Hepatocyte (in vitro differentiated cells): Measurements from ENCODE around the gene FOXO3. TPM values are rescaled to one million over a fixed set of nuclear protein-coding genes. Genes with fewer than 3 reads are reported as not detected.

Experiments used
- DNase-seq: peaks from one replicate; pipeline ENCODE4 v3.0.0-alpha.2; 2016; ENCODE audit warnings: low spot score
- H2AFZ ChIP-seq: fragments of 200-600 bp; sonication (generic); 2 replicates; pipeline ENCODE4 v1.6.0; 2016; ENCODE audit warnings: antibody characterized with exemption, mild to moderate bottlenecking
- H3K27ac ChIP-seq: fragments of 200-600 bp; sonication (generic); 2 replicates; pipeline ENCODE4 v1.5.1; 2016; ENCODE audit warnings: mild to moderate bottlenecking
- H3K27me3 ChIP-seq: fragments of 200-600 bp; sonication (generic); 2 replicates; pipeline ENCODE4 v1.6.1; 2016
- H3K36me3 ChIP-seq: fragments of 200-600 bp; sonication (generic); replicated peaks from 2 replicates; pipeline ENCODE4 v1.5.1; 2016; ENCODE audit warnings: low read depth; ENCODE audit not compliant: insufficient read depth
- H3K4me1 ChIP-seq: fragments of 200-600 bp; sonication (generic); 2 replicates; pipeline ENCODE4 v1.5.1; 2016; ENCODE audit warnings: mild to moderate bottlenecking, moderate library complexity; ENCODE audit not compliant: insufficient read depth
- H3K4me2 ChIP-seq: fragments of 200-600 bp; sonication (generic); 2 replicates; pipeline ENCODE4 v1.6.0; 2016
- H3K4me3 ChIP-seq: fragments of 200-600 bp; sonication (generic); 2 replicates; pipeline ENCODE4 v1.5.1; 2016; ENCODE audit warnings: mild to moderate bottlenecking
- H3K79me2 ChIP-seq: fragments of 200-600 bp; sonication (generic); 2 replicates; pipeline ENCODE4 v1.6.0; 2017; ENCODE audit warnings: mild to moderate bottlenecking
- H3K9me2 ChIP-seq: fragments of 200-600 bp; sonication (generic); replicated peaks from 2 replicates; pipeline ENCODE4 v1.6.0; 2017; ENCODE audit warnings: mild to moderate bottlenecking; ENCODE audit not compliant: insufficient read depth
- H3K9me3 ChIP-seq: fragments of 200-600 bp; sonication (generic); 2 replicates; pipeline ENCODE4 v1.5.1; 2016; ENCODE audit warnings: low read depth, mild to moderate bottlenecking
- H4K20me1 ChIP-seq: fragments of 200-600 bp; sonication (generic); 2 replicates; pipeline ENCODE4 v1.6.0; 2016; ENCODE audit warnings: mild to moderate bottlenecking; ENCODE audit not compliant: insufficient read depth, poor library complexity, severe bottlenecking
- EZH2 ChIP-seq: fragments of 200-600 bp; sonication (generic); IDR thresholded peaks from 2 replicates; pipeline ENCODE4 v1.6.1; 2016; ENCODE audit warnings: antibody characterized with exemption, mild to moderate bottlenecking, borderline replicate concordance
- EZH2phosphoT487 ChIP-seq: fragments of 200-600 bp; sonication (generic); IDR thresholded peaks from one replicate; pipeline ENCODE4 v1.6.1; 2018; ENCODE audit warnings: antibody characterized with exemption, mild to moderate bottlenecking, low read depth, moderate library complexity; ENCODE audit not compliant: unreplicated experiment, severe bottlenecking
- WGBS: methylation state at CpG from one replicate; pipeline ENCODE4 v1.1.6; 2016; ENCODE audit warnings: low lambda C conversion rate; ENCODE audit errors: missing lambda C conversion rate; 5-methylcytosine and 5-hydroxymethylcytosine counted together
- polyA plus RNA-seq: library from polyadenylated mRNA; unstranded; fragments of >200 nt; fragmentation: Nextera tagmentation; extraction: Ambion mirVana; gene quantifications from 2 replicates; pipeline ENCODE4 v1.2.1, GENCODE V29; 2016
- total RNA-seq: library from RNA; depleted of rRNA; stranded (reverse); fragments of >200 nt; gene quantifications from 2 replicates; pipeline ENCODE4 v1.2.3, GENCODE V29; 2014
- TF ChIP-seq, protein P1 (sequence below): fragments of 200-600 bp; sonication (generic); IDR thresholded peaks from 2 replicates; pipeline ENCODE4 v1.5.1; 2016; ENCODE audit warnings: antibody characterized with exemption, mild to moderate bottlenecking; ENCODE audit not compliant: poor library complexity

FOXO3 gene
- total and polyA plus RNA-seq, 2 experiments from 2014 or later, result 44.6 to 54.9 TPM

GRCh38 chr6:108575905-108576494, 15.3 kb downstream of the FOXO3 start:
- DNase-seq, result no peak
- no peak overlapping the region for H2AFZ ChIP-seq
- H3K4me1 ChIP-seq, result peaks cover 42% of the 10 kb centered on the region
- 69% methylated on average over 2 of the region's 2 CpGs for WGBS
- peak overlapping the region; percentile 18 for H3K27ac ChIP-seq
- peak overlapping the region; percentile 22 for H3K4me2 ChIP-seq
- no peak overlapping the region for H3K4me3 ChIP-seq
- peaks cover 82% of the 10 kb centered on the region for H4K20me1 ChIP-seq
- peaks cover 100% of the 10 kb centered on the region for H3K79me2 ChIP-seq
- no peaks in the 10 kb centered on the region for H3K27me3 ChIP-seq
- H3K9me3 ChIP-seq, result no peaks in the 10 kb centered on the region
- H3K36me3 ChIP-seq, result no peaks in the 10 kb centered on the region
- TF ChIP-seq, protein P1, sequence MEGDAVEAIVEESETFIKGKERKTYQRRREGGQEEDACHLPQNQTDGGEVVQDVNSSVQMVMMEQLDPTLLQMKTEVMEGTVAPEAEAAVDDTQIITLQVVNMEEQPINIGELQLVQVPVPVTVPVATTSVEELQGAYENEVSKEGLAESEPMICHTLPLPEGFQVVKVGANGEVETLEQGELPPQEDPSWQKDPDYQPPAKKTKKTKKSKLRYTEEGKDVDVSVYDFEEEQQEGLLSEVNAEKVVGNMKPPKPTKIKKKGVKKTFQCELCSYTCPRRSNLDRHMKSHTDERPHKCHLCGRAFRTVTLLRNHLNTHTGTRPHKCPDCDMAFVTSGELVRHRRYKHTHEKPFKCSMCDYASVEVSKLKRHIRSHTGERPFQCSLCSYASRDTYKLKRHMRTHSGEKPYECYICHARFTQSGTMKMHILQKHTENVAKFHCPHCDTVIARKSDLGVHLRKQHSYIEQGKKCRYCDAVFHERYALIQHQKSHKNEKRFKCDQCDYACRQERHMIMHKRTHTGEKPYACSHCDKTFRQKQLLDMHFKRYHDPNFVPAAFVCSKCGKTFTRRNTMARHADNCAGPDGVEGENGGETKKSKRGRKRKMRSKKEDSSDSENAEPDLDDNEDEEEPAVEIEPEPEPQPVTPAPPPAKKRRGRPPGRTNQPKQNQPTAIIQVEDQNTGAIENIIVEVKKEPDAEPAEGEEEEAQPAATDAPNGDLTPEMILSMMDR, result no peak
- TF ChIP-seq EZH2phosphoT487, result no peak
- TF ChIP-seq EZH2, result no peak
- no peaks in the 10 kb centered on the region for H3K9me2 ChIP-seq

DNA sequence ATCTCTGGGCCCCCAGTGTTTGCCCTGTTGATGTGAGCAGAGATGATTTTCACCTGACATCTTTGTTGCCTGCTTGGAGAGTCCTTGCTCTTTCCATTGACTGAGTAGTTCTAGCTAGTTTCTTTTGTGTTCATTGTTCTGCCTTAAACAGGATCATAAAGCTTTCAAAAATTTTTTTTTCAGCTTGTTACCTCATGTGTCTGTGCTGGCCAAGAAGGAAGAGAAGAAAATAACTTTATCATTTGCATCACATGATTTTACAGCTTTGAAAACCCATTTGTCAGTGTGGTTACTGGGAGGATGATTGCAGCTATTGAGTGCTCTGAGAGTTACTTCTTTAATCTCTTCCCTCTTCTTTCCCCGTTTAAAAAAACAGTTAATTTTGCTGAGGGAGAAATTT, 16.0 kb downstream of the FOXO3 start:
- no peak overlapping the region for H3K27ac ChIP-seq
- peaks cover 78% of the 10 kb centered on the region for H4K20me1 ChIP-seq
- TF ChIP-seq EZH2, result no peak
- no peak for TF ChIP-seq EZH2phosphoT487
- TF ChIP-seq, protein P1, result no peak

DNA sequence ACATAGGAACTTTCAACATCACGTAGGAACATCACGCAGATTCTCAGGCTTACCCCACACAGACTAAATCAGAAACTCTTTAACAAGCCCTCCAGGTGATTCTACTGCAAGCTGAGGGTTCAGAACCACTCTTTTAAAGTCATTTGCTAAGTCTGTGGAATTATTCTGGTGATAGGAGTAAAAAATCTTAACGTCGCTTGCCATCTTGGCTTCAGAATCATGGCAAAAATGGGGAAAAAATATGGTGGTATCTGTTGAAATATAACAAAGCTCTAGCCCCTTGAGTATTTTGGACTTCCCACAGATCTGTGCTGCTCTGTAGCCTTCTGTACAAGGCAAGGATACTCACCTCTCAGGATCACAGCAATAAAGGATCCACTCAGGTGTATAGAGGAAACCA, 17.4 kb downstream of the FOXO3 start:
- TF ChIP-seq, protein P1, result no peak
- TF ChIP-seq EZH2phosphoT487 (no peak), EZH2 (no peak)
- 93% methylated on average over 4 of the region's 4 CpGs for WGBS
- H2AFZ ChIP-seq, result no peak overlapping the region
- H3K36me3 ChIP-seq, result no peaks in the 10 kb centered on the region
- no peaks in the 10 kb centered on the region for H3K9me3 ChIP-seq
- H3K27me3 ChIP-seq, result no peaks in the 10 kb centered on the region
- DNase-seq, result no peak
- H3K79me2 ChIP-seq, result peaks cover 100% of the 10 kb centered on the region
- H3K4me3 ChIP-seq, result no peak overlapping the region
- H3K4me1 ChIP-seq, result peaks cover 63% of the 10 kb centered on the region
- H4K20me1 ChIP-seq, result peaks cover 75% of the 10 kb centered on the region
- peak overlapping the region; percentile 19 for H3K4me2 ChIP-seq
- H3K27ac ChIP-seq, result peak overlapping the region; percentile 66
- no peaks in the 10 kb centered on the region for H3K9me2 ChIP-seq

More for the DNA sequence above, 16.0 kb downstream of the FOXO3 start:
- Histone ChIP-seq H3K4me3 (no peak overlapping the region), H3K36me3 (no peaks in the 10 kb centered on the region), H3K79me2 (peaks cover 100% of the 10 kb centered on the region), H3K9me3 (no peaks in the 10 kb centered on the region), H3K4me2 (peak overlapping the region; percentile 22), H3K27me3 (no peaks in the 10 kb centered on the region), H3K4me1 (peaks cover 49% of the 10 kb centered on the region), H2AFZ (no peak overlapping the region), H3K9me2 (no peaks in the 10 kb centered on the region)
- 31% methylated on average over 1 of the region's 1 CpG for WGBS
- DNase-seq, result no peak
